B cell (primary cell): ENCODE data around the gene PIP4P1.

Experiments
- EZH2 ChIP-seq: IDR thresholded peaks from 2 replicates; pipeline ENCODE4 v1.6.1; 2012; ENCODE audit warnings: borderline replicate concordance, low read depth, mild to moderate bottlenecking, moderate library complexity, low read length; ENCODE audit not compliant: insufficient read depth, poor library complexity, severe bottlenecking
- TF ChIP-seq, protein P1 (sequence below): fragments of 200-600 bp; IDR thresholded peaks from one replicate; pipeline ENCODE4 v1.8.0; 2022; ENCODE audit warnings: antibody characterized with exemption, mild to moderate bottlenecking

DNA sequence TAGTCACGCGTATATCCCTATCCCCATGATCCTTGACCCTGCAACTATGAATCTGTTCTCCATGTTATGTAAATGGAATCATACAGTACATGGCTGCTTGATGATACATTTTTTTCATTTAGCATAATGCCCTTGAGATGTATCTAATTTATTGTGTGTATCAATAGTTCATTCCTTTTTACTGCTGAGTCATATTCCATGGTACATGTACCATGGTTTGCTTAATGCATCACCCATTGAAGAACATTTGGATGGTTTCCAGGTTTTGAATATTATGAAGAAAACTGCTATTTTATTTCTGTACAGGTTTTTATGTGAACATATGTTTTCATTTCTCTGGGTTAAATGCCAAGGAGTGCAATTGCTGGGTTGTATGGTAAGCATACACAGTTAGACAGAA lies 40.1 kb upstream of the PIP4P1 start:
- TF ChIP-seq, protein P1, sequence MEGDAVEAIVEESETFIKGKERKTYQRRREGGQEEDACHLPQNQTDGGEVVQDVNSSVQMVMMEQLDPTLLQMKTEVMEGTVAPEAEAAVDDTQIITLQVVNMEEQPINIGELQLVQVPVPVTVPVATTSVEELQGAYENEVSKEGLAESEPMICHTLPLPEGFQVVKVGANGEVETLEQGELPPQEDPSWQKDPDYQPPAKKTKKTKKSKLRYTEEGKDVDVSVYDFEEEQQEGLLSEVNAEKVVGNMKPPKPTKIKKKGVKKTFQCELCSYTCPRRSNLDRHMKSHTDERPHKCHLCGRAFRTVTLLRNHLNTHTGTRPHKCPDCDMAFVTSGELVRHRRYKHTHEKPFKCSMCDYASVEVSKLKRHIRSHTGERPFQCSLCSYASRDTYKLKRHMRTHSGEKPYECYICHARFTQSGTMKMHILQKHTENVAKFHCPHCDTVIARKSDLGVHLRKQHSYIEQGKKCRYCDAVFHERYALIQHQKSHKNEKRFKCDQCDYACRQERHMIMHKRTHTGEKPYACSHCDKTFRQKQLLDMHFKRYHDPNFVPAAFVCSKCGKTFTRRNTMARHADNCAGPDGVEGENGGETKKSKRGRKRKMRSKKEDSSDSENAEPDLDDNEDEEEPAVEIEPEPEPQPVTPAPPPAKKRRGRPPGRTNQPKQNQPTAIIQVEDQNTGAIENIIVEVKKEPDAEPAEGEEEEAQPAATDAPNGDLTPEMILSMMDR: no peak
- TF ChIP-seq EZH2: no peak
